ENCODE data around the gene QSOX2.

QSOX2 gene

GRCh38 chr9:136198605-136199083 is 47.0 kb downstream of the QSOX2 start (continued):
- TF ChIP-seq ZNF184 (tag by site-specific recombination; IDR thresholded peaks at IDR 0.05) (no peak), ZNF48 (tag by site-specific recombination; IDR thresholded peaks at IDR 0.05) (no peak), SCRT1 (tag by site-specific recombination; IDR thresholded peaks at IDR 0.05; ENCODE audit: borderline replicate concordance) (no peak), SP7 (tag by site-specific recombination; IDR thresholded peaks at IDR 0.05) (no peak), TRIM28 (IDR thresholded peaks at IDR 0.05; ENCODE audit: borderline replicate concordance, low read length) (no peak), ZNF2 (tag by site-specific recombination; IDR thresholded peaks at IDR 0.05) (no peak), GLIS1 (tag by site-specific recombination; IDR thresholded peaks at IDR 0.05) (peak; percentile 58)
- TF ChIP-seq, protein P1, sequence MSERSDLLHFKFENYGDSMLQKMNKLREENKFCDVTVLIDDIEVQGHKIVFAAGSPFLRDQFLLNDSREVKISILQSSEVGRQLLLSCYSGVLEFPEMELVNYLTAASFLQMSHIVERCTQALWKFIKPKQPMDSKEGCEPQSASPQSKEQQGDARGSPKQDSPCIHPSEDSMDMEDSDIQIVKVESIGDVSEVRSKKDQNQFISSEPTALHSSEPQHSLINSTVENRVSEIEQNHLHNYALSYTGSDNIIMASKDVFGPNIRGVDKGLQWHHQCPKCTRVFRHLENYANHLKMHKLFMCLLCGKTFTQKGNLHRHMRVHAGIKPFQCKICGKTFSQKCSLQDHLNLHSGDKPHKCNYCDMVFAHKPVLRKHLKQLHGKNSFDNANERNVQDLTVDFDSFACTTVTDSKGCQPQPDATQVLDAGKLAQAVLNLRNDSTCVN (tag by site-specific recombination; optimal IDR thresholded peaks at IDR 0.05): peak; percentile 20

DNA sequence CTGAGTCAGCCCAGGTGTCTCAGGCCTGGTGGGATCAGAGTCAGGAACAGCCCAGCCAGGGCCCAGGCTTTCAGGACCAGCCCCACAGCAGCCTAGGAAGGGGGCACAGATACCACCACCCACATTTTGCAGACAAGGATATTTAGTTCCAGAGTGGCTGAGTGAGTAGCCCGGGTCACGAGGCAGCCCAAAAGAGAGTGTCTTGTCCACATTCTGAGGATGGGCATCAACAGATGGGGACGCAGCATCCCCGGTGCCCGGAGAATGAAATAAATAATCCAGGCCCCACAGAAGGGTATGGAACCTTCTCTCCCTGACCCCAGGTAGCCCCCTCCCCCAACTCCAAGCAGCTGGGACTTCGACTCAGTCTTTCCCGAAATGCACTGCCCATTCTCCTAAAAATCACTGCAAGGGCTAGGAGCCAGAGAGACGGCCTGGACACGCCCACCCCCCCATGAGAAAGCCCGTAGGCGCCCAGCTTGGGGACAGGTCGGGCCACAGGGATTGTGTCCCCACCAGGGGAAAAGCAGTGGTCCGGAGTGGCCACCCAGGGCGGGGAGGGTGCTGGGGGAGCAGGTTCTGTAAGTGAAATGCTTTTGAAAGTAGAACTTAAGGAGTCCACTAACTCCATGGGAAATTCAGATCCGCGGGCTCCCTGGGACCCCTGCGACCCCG is 47.5 kb downstream of the QSOX2 start:
- POLR2A ChIA-PET: no interaction called here
- TF ChIP-seq KLF9 (tag by site-specific recombination; IDR thresholded peaks at IDR 0.05; ENCODE audit: low read depth) (peak; percentile 46; the same call in 1 of the 2 replicates), ZNF777 (tag by site-specific recombination; IDR thresholded peaks at IDR 0.05; ENCODE audit: borderline replicate concordance) (no peak)
- CTCF ChIA-PET: interaction anchor here (1.0 kb wide), 1 partner anchor 26 kb away, joined by 3 read pairs; no protein-coding TSS in a partner anchor
- no peak overlapping the region for H3K27ac ChIP-seq (ENCODE audit: extremely low read depth, low read depth, low read length)
- no peak overlapping the region for H3K4me3 ChIP-seq (ENCODE audit: low read depth, low read length)
- H3K4me1 ChIP-seq (ENCODE audit: control insufficient read depth, insufficient read depth, low read length): no peaks in the 10 kb centered on the region; the same call in 1 of the 2 replicates
- H3K36me3 ChIP-seq (ENCODE audit: control insufficient read depth in 2 of 2, insufficient read depth in 1 of 2, low read length in 2 of 2): no peaks in the 10 kb centered on the region
- no peaks in the 10 kb centered on the region for H3K9me3 ChIP-seq (ENCODE audit: control insufficient read depth, insufficient read depth, low read depth, low read length)

GRCh38 chr9:136197084-136197875 is 48.3 kb downstream of the QSOX2 start:
- TF ChIP-seq ZFHX2 (tag by site-specific recombination; conservative IDR thresholded peaks at IDR 0.05) (peak; percentile 32; the same call in 1 of the 2 replicates), ZSCAN30 (tag by site-specific recombination; IDR thresholded peaks at IDR 0.05) (no peak), ZNF19 (tag by site-specific recombination; IDR thresholded peaks at IDR 0.05; ENCODE audit: low read depth) (no peak), ZNF248 (tag by site-specific recombination; IDR thresholded peaks at IDR 0.05) (no peak), ZNF24 (tag by site-specific recombination; IDR thresholded peaks at IDR 0.05) (no peak), ZNF362 (tag by site-specific recombination; IDR thresholded peaks at IDR 0.05) (no peak), EGR2 (tag by site-specific recombination; IDR thresholded peaks at IDR 0.05; ENCODE audit: low read depth) (no peak), ZBTB8A (tag by site-specific recombination; IDR thresholded peaks at IDR 0.05) (peak; percentile 31; the same call in 1 of the 2 replicates), GLIS2 (tag by site-specific recombination; IDR thresholded peaks at IDR 0.05) (peak; percentile 25; the same call in 1 of the 2 replicates), ZIC2 (tag by site-specific recombination; IDR thresholded peaks at IDR 0.05) (0 out of 2 replicates have a peak, but pooled peaks have one; percentile 22), ZNF423 (tag by site-specific recombination; IDR thresholded peaks at IDR 0.05) (no peak), WT1 (tag by site-specific recombination; IDR thresholded peaks at IDR 0.05) (no peak), TCF7L2 (IDR thresholded peaks at IDR 0.05; ENCODE audit: borderline replicate concordance, low read depth, low read length) (0 out of 2 replicates have a peak, but pooled peaks have one; percentile 2)
- TF ChIP-seq, protein P1 (tag by site-specific recombination; optimal IDR thresholded peaks at IDR 0.05): no peak
- TF ChIP-seq, protein P2, sequence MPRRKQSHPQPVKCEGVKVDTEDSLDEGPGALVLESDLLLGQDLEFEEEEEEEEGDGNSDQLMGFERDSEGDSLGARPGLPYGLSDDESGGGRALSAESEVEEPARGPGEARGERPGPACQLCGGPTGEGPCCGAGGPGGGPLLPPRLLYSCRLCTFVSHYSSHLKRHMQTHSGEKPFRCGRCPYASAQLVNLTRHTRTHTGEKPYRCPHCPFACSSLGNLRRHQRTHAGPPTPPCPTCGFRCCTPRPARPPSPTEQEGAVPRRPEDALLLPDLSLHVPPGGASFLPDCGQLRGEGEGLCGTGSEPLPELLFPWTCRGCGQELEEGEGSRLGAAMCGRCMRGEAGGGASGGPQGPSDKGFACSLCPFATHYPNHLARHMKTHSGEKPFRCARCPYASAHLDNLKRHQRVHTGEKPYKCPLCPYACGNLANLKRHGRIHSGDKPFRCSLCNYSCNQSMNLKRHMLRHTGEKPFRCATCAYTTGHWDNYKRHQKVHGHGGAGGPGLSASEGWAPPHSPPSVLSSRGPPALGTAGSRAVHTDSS (tag by site-specific recombination; IDR thresholded peaks at IDR 0.05): no peak
- TF ChIP-seq, protein P3, sequence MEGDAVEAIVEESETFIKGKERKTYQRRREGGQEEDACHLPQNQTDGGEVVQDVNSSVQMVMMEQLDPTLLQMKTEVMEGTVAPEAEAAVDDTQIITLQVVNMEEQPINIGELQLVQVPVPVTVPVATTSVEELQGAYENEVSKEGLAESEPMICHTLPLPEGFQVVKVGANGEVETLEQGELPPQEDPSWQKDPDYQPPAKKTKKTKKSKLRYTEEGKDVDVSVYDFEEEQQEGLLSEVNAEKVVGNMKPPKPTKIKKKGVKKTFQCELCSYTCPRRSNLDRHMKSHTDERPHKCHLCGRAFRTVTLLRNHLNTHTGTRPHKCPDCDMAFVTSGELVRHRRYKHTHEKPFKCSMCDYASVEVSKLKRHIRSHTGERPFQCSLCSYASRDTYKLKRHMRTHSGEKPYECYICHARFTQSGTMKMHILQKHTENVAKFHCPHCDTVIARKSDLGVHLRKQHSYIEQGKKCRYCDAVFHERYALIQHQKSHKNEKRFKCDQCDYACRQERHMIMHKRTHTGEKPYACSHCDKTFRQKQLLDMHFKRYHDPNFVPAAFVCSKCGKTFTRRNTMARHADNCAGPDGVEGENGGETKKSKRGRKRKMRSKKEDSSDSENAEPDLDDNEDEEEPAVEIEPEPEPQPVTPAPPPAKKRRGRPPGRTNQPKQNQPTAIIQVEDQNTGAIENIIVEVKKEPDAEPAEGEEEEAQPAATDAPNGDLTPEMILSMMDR (tag by site-specific recombination; IDR thresholded peaks at IDR 0.05): no peak
- Histone ChIP-seq H3K4me3 (ENCODE audit: low read depth, low read length) (no peak overlapping the region), H3K9me3 (ENCODE audit: control insufficient read depth, insufficient read depth, low read depth, low read length) (no peaks in the 10 kb centered on the region), H3K27ac (ENCODE audit: extremely low read depth, low read depth, low read length) (no peak overlapping the region), H3K36me3 (ENCODE audit: control insufficient read depth in 2 of 2, insufficient read depth in 1 of 2, low read length in 2 of 2) (no peaks in the 10 kb centered on the region), H3K4me1 (ENCODE audit: control insufficient read depth, insufficient read depth, low read length) (no peaks in the 10 kb centered on the region; the same call in 1 of the 2 replicates)
- ChIA-PET POLR2A (interaction anchor here (1.4 kb wide), 1 partner anchor 70 kb away, joined by 3 read pairs; no protein-coding TSS in a partner anchor), CTCF (interaction anchor here (0.6 to 0.9 kb wide), 4 partner anchors 58 to 510 kb away, joined by 4 to 7 read pairs (median 4); no protein-coding TSS in a partner anchor)

All from HEK293 (cell line).